ENCODE measurements around the gene AIF1L.

- TF ChIP-seq POLR2A (IDR thresholded peaks at IDR 0.05) (no peak), CTCF (IDR thresholded peaks at IDR 0.05) (no peak), POLR2AphosphoS5 (IDR thresholded peaks at IDR 0.05) (no peak)
Measured at GRCh38 chr9:131167936-131168335, 71.6 kb downstream of the AIF1L start.

Data from breast epithelium (tissue), 3 donors.